ENCODE data around the gene AHCY. TPM values are rescaled to one million over a fixed set of nuclear protein-coding genes. Genes with fewer than 3 reads are reported as not detected.

The AHCY gene
- total RNA-seq, 1 donor from 2014 or later = 165 TPM

DNA sequence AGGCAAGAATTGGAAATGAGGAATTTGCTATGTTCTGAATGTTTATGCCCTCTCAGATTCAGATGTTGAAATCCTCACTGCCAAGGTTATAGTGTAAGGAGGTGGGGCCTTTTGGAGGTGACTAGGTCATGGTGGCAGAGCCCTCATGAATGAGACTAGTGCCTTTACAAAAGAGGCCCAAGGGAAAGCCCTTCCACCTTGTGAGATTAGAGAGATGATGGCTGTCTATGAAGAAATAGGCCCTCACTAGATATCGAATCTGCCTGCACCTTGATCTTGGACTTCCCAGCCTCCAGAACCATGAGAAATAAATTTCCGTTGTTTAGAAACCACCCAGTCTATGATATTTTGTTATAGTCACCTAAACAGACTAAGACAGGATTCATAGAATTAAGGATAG is 51.5 kb downstream of the AHCY start:
- Mint-ChIP-seq H3K27ac (ENCODE audit: unreplicated experiment) (no peak overlapping the region), H3K4me1 (ENCODE audit: unreplicated experiment) (peaks cover 10% of the 10 kb centered on the region), H3K4me3 (ENCODE audit: unreplicated experiment) (no peak overlapping the region), H3K27me3 (ENCODE audit: unreplicated experiment) (peaks cover 2% of the 10 kb centered on the region), H3K36me3 (ENCODE audit: low read depth, unreplicated experiment) (no peaks in the 10 kb centered on the region), H3K9me3 (ENCODE audit: unreplicated experiment) (no peaks in the 10 kb centered on the region)
- TF ChIP-seq, protein P1, sequence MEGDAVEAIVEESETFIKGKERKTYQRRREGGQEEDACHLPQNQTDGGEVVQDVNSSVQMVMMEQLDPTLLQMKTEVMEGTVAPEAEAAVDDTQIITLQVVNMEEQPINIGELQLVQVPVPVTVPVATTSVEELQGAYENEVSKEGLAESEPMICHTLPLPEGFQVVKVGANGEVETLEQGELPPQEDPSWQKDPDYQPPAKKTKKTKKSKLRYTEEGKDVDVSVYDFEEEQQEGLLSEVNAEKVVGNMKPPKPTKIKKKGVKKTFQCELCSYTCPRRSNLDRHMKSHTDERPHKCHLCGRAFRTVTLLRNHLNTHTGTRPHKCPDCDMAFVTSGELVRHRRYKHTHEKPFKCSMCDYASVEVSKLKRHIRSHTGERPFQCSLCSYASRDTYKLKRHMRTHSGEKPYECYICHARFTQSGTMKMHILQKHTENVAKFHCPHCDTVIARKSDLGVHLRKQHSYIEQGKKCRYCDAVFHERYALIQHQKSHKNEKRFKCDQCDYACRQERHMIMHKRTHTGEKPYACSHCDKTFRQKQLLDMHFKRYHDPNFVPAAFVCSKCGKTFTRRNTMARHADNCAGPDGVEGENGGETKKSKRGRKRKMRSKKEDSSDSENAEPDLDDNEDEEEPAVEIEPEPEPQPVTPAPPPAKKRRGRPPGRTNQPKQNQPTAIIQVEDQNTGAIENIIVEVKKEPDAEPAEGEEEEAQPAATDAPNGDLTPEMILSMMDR (IDR thresholded peaks at IDR 0.05; ENCODE audit: unreplicated experiment) = no peak
- no peak for DNase-seq (ENCODE audit: low spot score)

DNA sequence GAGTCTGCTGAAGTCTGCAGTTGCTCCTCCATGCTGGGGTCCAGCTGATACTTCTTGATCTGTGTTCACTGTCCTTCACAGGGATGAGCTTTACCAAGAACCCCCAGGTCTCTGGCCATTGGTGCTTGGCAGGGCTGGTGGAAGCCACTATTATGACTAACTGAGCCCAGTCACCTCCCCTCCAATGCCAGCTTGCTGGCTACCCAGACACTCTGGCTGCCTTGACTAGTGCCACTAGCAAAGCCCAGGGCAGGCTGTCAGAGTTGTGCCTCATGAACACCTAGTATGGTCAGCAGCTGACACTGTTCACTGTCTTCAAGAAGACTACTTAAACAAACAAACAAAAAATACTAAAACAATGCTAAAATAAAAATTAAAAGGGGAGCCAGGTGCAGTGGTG is 53.1 kb downstream of the AHCY start:
- Mint-ChIP-seq H3K4me3 (ENCODE audit: unreplicated experiment) (no peak overlapping the region), H3K9me3 (ENCODE audit: unreplicated experiment) (no peaks in the 10 kb centered on the region), H3K4me1 (ENCODE audit: unreplicated experiment) (peaks cover 4% of the 10 kb centered on the region), H3K36me3 (ENCODE audit: low read depth, unreplicated experiment) (no peaks in the 10 kb centered on the region), H3K27me3 (ENCODE audit: unreplicated experiment) (peaks cover 2% of the 10 kb centered on the region), H3K27ac (ENCODE audit: unreplicated experiment) (no peak overlapping the region)
- TF ChIP-seq, protein P1 (IDR thresholded peaks at IDR 0.05; ENCODE audit: unreplicated experiment) = no peak
- DNase-seq (ENCODE audit: low spot score) = no peak

DNA sequence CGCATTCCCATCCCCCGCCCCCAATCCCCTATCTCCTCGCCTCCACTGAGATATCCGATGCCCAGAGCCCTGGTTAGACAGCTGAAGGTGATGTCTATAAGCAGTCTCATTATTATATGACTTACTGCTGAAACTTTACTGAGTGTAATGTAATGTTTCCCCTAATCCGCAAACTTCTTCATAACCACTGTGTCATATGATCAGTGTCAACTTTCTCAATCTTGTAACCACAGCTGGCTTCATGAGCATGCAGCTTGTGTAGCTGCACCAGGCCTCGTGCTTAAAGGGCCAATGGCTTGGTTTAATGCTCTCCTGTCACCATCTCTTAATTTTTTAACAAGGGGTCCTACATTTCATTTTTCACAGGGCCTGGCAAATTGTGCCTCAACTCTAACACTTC is 53.9 kb downstream of the AHCY start:
- H3K27ac Mint-ChIP-seq (ENCODE audit: unreplicated experiment) = no peak overlapping the region
- peaks cover 2% of the 10 kb centered on the region for H3K27me3 Mint-ChIP-seq (ENCODE audit: unreplicated experiment)
- H3K36me3 Mint-ChIP-seq (ENCODE audit: low read depth, unreplicated experiment) = no peaks in the 10 kb centered on the region
- H3K4me3 Mint-ChIP-seq (ENCODE audit: unreplicated experiment) = no peak overlapping the region
- DNase-seq (ENCODE audit: low spot score) = no peak
- no peaks in the 10 kb centered on the region for H3K9me3 Mint-ChIP-seq (ENCODE audit: unreplicated experiment)
- TF ChIP-seq, protein P1 (IDR thresholded peaks at IDR 0.05; ENCODE audit: unreplicated experiment) = no peak
- peaks cover 4% of the 10 kb centered on the region for H3K4me1 Mint-ChIP-seq (ENCODE audit: unreplicated experiment)

DNA sequence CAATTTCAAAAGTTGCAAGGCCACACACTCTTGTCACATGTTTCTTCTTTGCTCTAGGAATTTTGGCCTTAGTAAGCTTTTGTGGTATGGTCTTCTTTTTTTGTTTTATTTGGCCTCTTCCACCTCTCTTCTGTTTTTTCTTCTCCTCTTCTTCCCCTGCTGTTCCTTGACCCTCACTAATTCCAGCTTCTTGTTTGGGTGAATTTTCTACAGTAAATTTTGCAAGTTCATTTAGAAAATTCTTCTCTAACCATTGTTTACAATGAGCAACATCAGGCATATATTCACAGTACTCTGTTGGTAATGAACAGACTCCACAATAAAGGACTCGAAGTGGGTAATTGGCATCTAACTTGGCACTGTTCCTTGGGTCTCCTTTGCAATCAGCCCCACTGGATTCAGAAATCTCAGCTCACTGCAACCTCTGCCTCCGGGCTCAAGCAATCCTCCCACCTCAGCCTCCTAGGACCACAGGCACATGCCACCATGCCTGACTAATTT is 57.0 kb downstream of the AHCY start:
- Mint-ChIP-seq H3K4me3 (ENCODE audit: unreplicated experiment) (no peak overlapping the region), H3K27me3 (ENCODE audit: unreplicated experiment) (peaks cover 2% of the 10 kb centered on the region), H3K9me3 (ENCODE audit: unreplicated experiment) (no peaks in the 10 kb centered on the region), H3K36me3 (ENCODE audit: low read depth, unreplicated experiment) (no peaks in the 10 kb centered on the region), H3K4me1 (ENCODE audit: unreplicated experiment) (peaks cover under 1% of the 10 kb centered on the region), H3K27ac (ENCODE audit: unreplicated experiment) (no peak overlapping the region)
- TF ChIP-seq, protein P1 (IDR thresholded peaks at IDR 0.05; ENCODE audit: unreplicated experiment) = no peak
- no peak for DNase-seq (ENCODE audit: low spot score)

DNA sequence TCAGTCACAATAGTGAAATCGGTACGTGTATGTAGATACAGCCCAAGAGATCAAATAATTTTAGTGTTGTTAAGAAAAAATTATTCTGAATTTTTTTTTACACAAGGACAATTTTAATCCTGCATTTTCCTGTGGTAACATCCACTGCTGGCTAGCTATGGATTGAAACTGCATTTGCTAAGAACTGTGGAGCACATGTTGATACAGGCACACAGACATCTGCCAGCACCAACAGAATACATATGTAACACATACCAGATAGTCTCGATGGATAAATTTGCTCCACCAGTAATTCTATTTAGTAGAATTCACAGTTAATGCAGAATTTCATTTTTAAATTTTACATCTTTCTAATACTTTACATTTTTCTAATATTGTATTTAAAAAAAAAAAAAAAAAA is 59.8 kb downstream of the AHCY start:
- Mint-ChIP-seq H3K27me3 (ENCODE audit: unreplicated experiment) (peaks cover 2% of the 10 kb centered on the region), H3K27ac (ENCODE audit: unreplicated experiment) (no peak overlapping the region), H3K4me1 (ENCODE audit: unreplicated experiment) (peaks cover 3% of the 10 kb centered on the region), H3K36me3 (ENCODE audit: low read depth, unreplicated experiment) (no peaks in the 10 kb centered on the region), H3K9me3 (ENCODE audit: unreplicated experiment) (no peaks in the 10 kb centered on the region), H3K4me3 (ENCODE audit: unreplicated experiment) (no peak overlapping the region)
- no peak for DNase-seq (ENCODE audit: low spot score)
- TF ChIP-seq, protein P1 (IDR thresholded peaks at IDR 0.05; ENCODE audit: unreplicated experiment) = no peak

Data from endothelial cell (in vitro differentiated cells).